K562 (cell line): ENCODE results near the gene RRBP1. TPM values are rescaled to one million over a fixed set of nuclear protein-coding genes. Genes with fewer than 3 reads are reported as not detected.

Experiments used
- ATAC-seq: fragments of 200-7000 bp; cut with Tn5 transposase; 3 replicates; pipeline ENCODE4 v1.9.1; 2020; ENCODE audit warnings: moderate library complexity
- BruUV-seq: library from RNA; stranded (reverse); fragments of 400-500 nt; replicated peaks from 2 replicates; lab custom pipeline; 2021; lab: Mats Ljungman, UMichigan
- CTCF ChIA-PET: fragments of 300-600 bp; formaldehyde crosslinking; extraction: SDS; loops from one replicate; lab custom pipeline; 2021; ENCODE audit warnings: low intra/inter-chr PET ratio; lab: Yijun Ruan, JAX
- POLR2A ChIA-PET: fragments of 300-600, 350-650 bp; sonication (Branson Sonifier 250); formaldehyde crosslinking; extraction: SDS; loops from one replicate; lab custom pipeline; 2021; ENCODE audit warnings: antibody characterized with exemption, inconsistent platforms; lab: Yijun Ruan, JAX
- DNase-seq, 4 experiments: peaks; one replicate each; pipeline versions ENCODE4 v3.0.0 to v3.0.0-alpha.2; 2011 to 2018; ENCODE audit warnings: low spot score in 3 of 4, mixed read lengths in 3 of 4; ENCODE audit errors: extremely low read depth in 1 of 4
- FAIRE-seq: peaks from 2 replicates; lab custom pipeline; 2011; peaks lifted over from hg19 to GRCh38; lab: Jason Lieb, UNC
- H2AFZ ChIP-seq: 2 replicates; pipeline ENCODE4 v1.6.0; 2011; ENCODE audit warnings: low read depth, low read length, control low read depth, inconsistent platforms
- H3K27ac ChIP-seq: fragments of 200-600 bp; 3 replicates; pipeline ENCODE4 v1.8.0; 2011; ENCODE audit warnings: low read depth, mild to moderate bottlenecking, control low read depth, inconsistent platforms, low read length, moderate library complexity, mixed read lengths; ENCODE audit errors: extremely low read depth
- H3K27me3 ChIP-seq, 2 experiments: fragments of 300-600 bp in 1 of 2; 2 replicates in 1 of 2; 3 replicates in 1 of 2; pipeline versions ENCODE4 v1.6.0 to v1.8.0; 2011; ENCODE audit warnings: inconsistent platforms in 2 of 2, low read length in 2 of 2, mild to moderate bottlenecking in 1 of 2, mixed read lengths in 1 of 2, moderate library complexity in 1 of 2; ENCODE audit not compliant: control insufficient read depth in 2 of 2, insufficient read depth in 2 of 2
- H3K36me3 ChIP-seq: fragments of 300-600 bp; 3 replicates; pipeline ENCODE4 v1.8.0; 2011; ENCODE audit warnings: mild to moderate bottlenecking, low read length, inconsistent platforms; ENCODE audit not compliant: control insufficient read depth, insufficient read depth
- H3K4me1 ChIP-seq, 2 experiments: fragments of 200-600 bp in 1 of 2; replicated peaks in 1 of 2; 2 replicates in 1 of 2; 3 replicates in 1 of 2; pipeline versions ENCODE4 v1.5.1 to v1.8.0; 2011; ENCODE audit warnings: inconsistent platforms in 2 of 2, low read length in 2 of 2, mild to moderate bottlenecking in 1 of 2, mixed read lengths in 1 of 2, moderate library complexity in 1 of 2; ENCODE audit not compliant: control insufficient read depth in 2 of 2, insufficient read depth in 2 of 2
- H3K4me2 ChIP-seq: 2 replicates; pipeline ENCODE4 v1.6.1; 2011; ENCODE audit warnings: low read length, control low read depth, inconsistent platforms, mixed read lengths; ENCODE audit not compliant: insufficient read depth
- H3K4me3 ChIP-seq: fragments of 200-600 bp; sonication (generic), shearing (Covaris generic); 2 replicates; pipeline ENCODE4 v1.5.1; 2016; ENCODE audit warnings: control low read depth, inconsistent platforms
- H3K79me2 ChIP-seq: fragments of 200-600 bp; 3 replicates; pipeline ENCODE4 v1.8.0; 2011; ENCODE audit warnings: low read length, inconsistent platforms; ENCODE audit not compliant: control insufficient read depth, insufficient read depth
- H3K9ac ChIP-seq, 2 experiments: 2 replicates each; pipeline versions ENCODE4 v1.6.0 to v1.6.1; 2011; ENCODE audit warnings: low read depth in 2 of 2, low read length in 2 of 2, control low read depth in 1 of 2, inconsistent platforms in 1 of 2, mild to moderate bottlenecking in 1 of 2, mixed read lengths in 1 of 2; ENCODE audit not compliant: insufficient read depth in 1 of 2
- H3K9me1 ChIP-seq: one replicate; pipeline ENCODE4 v1.6.0; 2011; ENCODE audit warnings: inconsistent platforms, mild to moderate bottlenecking, low read length, moderate library complexity; ENCODE audit not compliant: control insufficient read depth, insufficient read depth
- H3K9me3 ChIP-seq: replicated peaks from 2 replicates; pipeline ENCODE4 v1.5.1; 2011; ENCODE audit warnings: low read depth, low read length, inconsistent platforms; ENCODE audit not compliant: control insufficient read depth, insufficient read depth
- H4K20me1 ChIP-seq: replicated peaks from 2 replicates; pipeline ENCODE4 v1.6.1; 2011; ENCODE audit warnings: low read length, inconsistent platforms, mixed read lengths; ENCODE audit not compliant: control insufficient read depth, insufficient read depth
- BCL6 ChIP-seq: fragments of 250-450 bp; sonication (Bioruptor Pico); IDR thresholded peaks from 2 replicates; pipeline ENCODE4 v1.4.0; 2020
- CHCHD3 ChIP-seq: fragments of 250-450 bp; sonication (Bioruptor Pico); IDR thresholded peaks from 2 replicates; pipeline ENCODE4 v2.1.2; 2022; ENCODE audit warnings: mild to moderate bottlenecking
- CREB5 ChIP-seq: fragments of 250-450 bp; sonication (Bioruptor Pico); IDR thresholded peaks from 2 replicates; pipeline ENCODE4 v1.5.0; 2020; ENCODE audit warnings: mild to moderate bottlenecking
- FOXA3 ChIP-seq, 2 experiments: fragments of 450-650 bp in 1 of 2; sonication (generic) in 1 of 2; formaldehyde crosslinking; IDR thresholded peaks in 1 of 2; conservative IDR thresholded peaks in 1 of 2; 2 replicates each; pipeline versions ENCODE4 v1.4.0 to v1.8.0; 2020 to 2022; ENCODE audit warnings: mild to moderate bottlenecking in 2 of 2, missing genetic modification reagents in 1 of 2
- GABPB2 ChIP-seq: fragments of 250-450 bp; sonication (Bioruptor Pico); conservative IDR thresholded peaks from 2 replicates; pipeline ENCODE4 v1.5.1; 2021; ENCODE audit warnings: mild to moderate bottlenecking
- MEF2A ChIP-seq: IDR thresholded peaks from 2 replicates; pipeline ENCODE4 v1.6.1; 2011; ENCODE audit warnings: low read depth, mild to moderate bottlenecking, low read length, moderate library complexity; ENCODE audit not compliant: control insufficient read depth
- NR1H2 ChIP-seq: sonication (generic); formaldehyde crosslinking; IDR thresholded peaks from 2 replicates; pipeline ENCODE4 v1.4.0; 2020; ENCODE audit warnings: mild to moderate bottlenecking, missing genetic modification reagents
- ZBTB17 ChIP-seq: fragments of 450-650 bp; formaldehyde crosslinking; IDR thresholded peaks from 2 replicates; pipeline ENCODE4 v1.4.0; 2020; ENCODE audit warnings: mild to moderate bottlenecking
- ZNF444 ChIP-seq: fragments of 250-450 bp; sonication (Bioruptor Pico); IDR thresholded peaks from 2 replicates; pipeline ENCODE4 v1.4.0; 2020; ENCODE audit warnings: mild to moderate bottlenecking, moderate library complexity
- ZNF583 ChIP-seq: fragments of 250-450 bp; sonication (Bioruptor Pico); IDR thresholded peaks from 2 replicates; pipeline ENCODE4 v1.4.0; 2020
- WGBS: fragments of 100-300 bp; shearing (Covaris generic); methylation state at CpG from one replicate; pipeline ENCODE4 v1.1.6; 2016; ENCODE audit warnings: low coverage, mixed read lengths; ENCODE audit not compliant: insufficient coverage; ENCODE audit errors: missing lambda C conversion rate; 5-methylcytosine and 5-hydroxymethylcytosine counted together
- in situ Hi-C: fragments of 300-500 bp; cut with MboI; formaldehyde crosslinking; loops from 4 replicates; pipeline ENCODE4 v1.15.0; 2018; ENCODE audit warnings: inconsistent platforms, mixed read lengths
- intact Hi-C: fragments of 100-400 bp; cut with micrococcal nuclease; formaldehyde crosslinking; loops from 2 replicates; pipeline ENCODE4 v1.14.2; 2022
- polyA plus RNA-seq, 8 experiments: library from polyadenylated mRNA; depleted of rRNA in 4 of 8; stranded (reverse) in 5 of 8; unstranded in 3 of 8; fragments of >200 nt; fragmentation: Nextera tagmentation in 2 of 8; fragmentation: Illumina TruSeq in 1 of 8; extraction: Ambion mirVana in 2 of 8; extraction: Trizol in 1 of 8; gene quantifications; 2 replicates each; pipeline versions ENCODE4 v1.2.1 to v1.2.3, GENCODE V29; 2011 to 2014; ENCODE audit warnings: inconsistent platforms in 1 of 8, missing spikeins in 1 of 8
- total RNA-seq, 7 experiments: library from RNA; depleted of rRNA in 6 of 7; stranded (reverse); fragments of >200 nt in 6 of 7; fragmentation: Illumina TruSeq in 2 of 7; extraction: Trizol in 2 of 7; gene quantifications; 2 replicates each; pipeline versions ENCODE4 v1.2.1 to v1.2.3, GENCODE V29; 2011 to 2021; ENCODE audit warnings: low replicate concordance in 1 of 7

Gene RRBP1
- total and polyA plus RNA-seq, 9 of the 15 experiments (the other 6 are each of a cell fraction or from before 2014, with no cell fraction given), result 0.84 to 32.0 (median 17.6) TPM

GRCh38 chr20:17589161-17589834 lies 92.7 kb downstream of the RRBP1 start:
- 56% methylated on average over 7 of the region's 8 CpGs for whole genome bisulfite sequencing
- H3K36me3 ChIP-seq, result no peaks in the 10 kb centered on the region
- CTCF ChIA-PET, result no interaction called here
- 0 out of 2 replicates have a peak, but pooled peaks cover 3% of the 10 kb centered on the region for H4K20me1 ChIP-seq
- peaks cover 0 to 4% of the 10 kb centered on the region in 2 experiments; a peak in 4 of 5 replicates for H3K4me1 ChIP-seq
- no peak overlapping the region for H3K27ac ChIP-seq
- H3K9ac ChIP-seq, result no peak overlapping the region
- no peak overlapping the region for H3K4me2 ChIP-seq
- no peaks in the 10 kb centered on the region for H3K27me3 ChIP-seq
- no peaks in the 10 kb centered on the region for H3K9me3 ChIP-seq
- no peak for DNase-seq
- no peak overlapping the region for H3K4me3 ChIP-seq
- BruUV-seq, result no TSS peak
- in situ Hi-C loops (no loop called here), intact Hi-C loops (no loop called here)
- no peak overlapping the region for H2AFZ ChIP-seq
- no peak for ATAC-seq
- TF ChIP-seq CREB5 (CRISPR knock-in tag), result no peak
- no peak for TF ChIP-seq ZBTB17 (CRISPR knock-in tag)
- TF ChIP-seq NR1H2 (CRISPR knock-in tag), result no peak
- no peak for TF ChIP-seq ZNF444 (CRISPR knock-in tag)
- no peak for TF ChIP-seq GABPB2 (CRISPR knock-in tag)
- no peak for TF ChIP-seq FOXA3 (CRISPR knock-in tag; conservative IDR thresholded peaks at IDR 0.05 in 1 of 2, IDR thresholded peaks at IDR 0.05 in 1 of 2)
- no peak for TF ChIP-seq BCL6
- TF ChIP-seq ZNF583 (CRISPR knock-in tag), result no peak
- no peak for TF ChIP-seq MEF2A
- no peak for TF ChIP-seq CHCHD3 (CRISPR knock-in tag)
- H3K9me1 ChIP-seq, result no peaks in the 10 kb centered on the region
- FAIRE-seq, result no peak
- H3K79me2 ChIP-seq, result peaks cover 16% of the 10 kb centered on the region; the same call in 2 of the 3 replicates
- POLR2A ChIA-PET, result interaction anchor here (1.2 to 1.4 kb wide), 2 partner anchors 10 kb away, joined by 3 to 5 read pairs; no protein-coding TSS in a partner anchor
